IMR-90 (cell line): ENCODE measurements around the gene ZMYND10. TPM values are rescaled to one million over a fixed set of nuclear protein-coding genes. Genes with fewer than 3 reads are reported as not detected.
A peak's percentile ranks its signal among the peaks of the same experiment; 100 is the strongest.

Source experiments
- ATAC-seq: fragments of 200-7000 bp; cut with Tn5 transposase; 2 replicates; pipeline ENCODE4 v1.9.1; 2020; ENCODE audit warnings: low read depth, mild to moderate bottlenecking, moderate library complexity
- BruUV-seq: library from RNA; stranded (reverse); fragments of 400-500 nt; replicated peaks from 2 replicates; lab custom pipeline; 2021; lab: Mats Ljungman, UMichigan
- CTCF ChIA-PET: fragments of 300-600 bp; formaldehyde crosslinking; extraction: SDS; loops from one replicate; lab custom pipeline; 2021; ENCODE audit warnings: antibody characterized with exemption; lab: Yijun Ruan, JAX
- POLR2A ChIA-PET: fragments of 300-600 bp; sonication (Branson Sonifier 250); formaldehyde crosslinking; loops from one replicate; lab custom pipeline; 2022; ENCODE audit warnings: antibody characterized with exemption; ENCODE audit not compliant: unreplicated experiment; lab: Charles Lee
- DNase-seq: peaks from one replicate; pipeline ENCODE4 v3.0.0; 2013
- H2AFZ ChIP-seq: replicated peaks from 2 replicates; pipeline ENCODE3; 2013; ENCODE audit warnings: low read length, mild to moderate bottlenecking; ENCODE audit not compliant: poor library complexity
- H2AK5ac ChIP-seq: 2 replicates; pipeline ENCODE4 v1.6.1; 2013; ENCODE audit warnings: low read depth, low read length, inconsistent platforms
- H2AK9ac ChIP-seq: replicated peaks from 2 replicates; pipeline ENCODE3; 2013; ENCODE audit warnings: mild to moderate bottlenecking, low read depth, low read length, moderate library complexity; ENCODE audit not compliant: poor library complexity
- H2BK120ac ChIP-seq: 2 replicates; pipeline ENCODE4 v1.6.1; 2013; ENCODE audit warnings: low read depth, low read length, inconsistent platforms
- H2BK15ac ChIP-seq: 3 replicates; pipeline ENCODE4 v1.6.1; 2013; ENCODE audit warnings: low read depth, low read length, inconsistent platforms
- H2BK20ac ChIP-seq: 2 replicates; pipeline ENCODE4 v1.6.1; 2013; ENCODE audit warnings: low read depth, mild to moderate bottlenecking, inconsistent platforms, low read length, moderate library complexity
- H2BK5ac ChIP-seq: 2 replicates; pipeline ENCODE4 v1.6.1; 2013; ENCODE audit warnings: mild to moderate bottlenecking, low read depth, low read length, inconsistent platforms; ENCODE audit not compliant: poor library complexity, severe bottlenecking
- H3K14ac ChIP-seq: replicated peaks from 2 replicates; pipeline ENCODE4 v1.6.1; 2013; ENCODE audit warnings: low read depth, low read length, inconsistent platforms
- H3K18ac ChIP-seq: 2 replicates; pipeline ENCODE4 v1.6.1; 2013; ENCODE audit warnings: low read depth, low read length, control low read depth
- H3K23ac ChIP-seq: 2 replicates; pipeline ENCODE4 v1.6.1; 2013; ENCODE audit warnings: low read depth, low read length, inconsistent platforms
- H3K27ac ChIP-seq: 2 replicates; pipeline ENCODE4 v1.5.1; 2013; ENCODE audit warnings: mild to moderate bottlenecking, control low read depth, low read length; ENCODE audit not compliant: insufficient read depth
- H3K27me3 ChIP-seq: 2 replicates; pipeline ENCODE4 v1.6.1; 2013; ENCODE audit warnings: low read length; ENCODE audit not compliant: control insufficient read depth, insufficient read depth
- H3K36me3 ChIP-seq: 2 replicates; pipeline ENCODE4 v1.6.1; 2013; ENCODE audit warnings: low read length, mixed read lengths; ENCODE audit not compliant: control insufficient read depth, insufficient read depth
- H3K4ac ChIP-seq: 2 replicates; pipeline ENCODE4 v1.6.1; 2013; ENCODE audit warnings: low read depth, low read length, inconsistent platforms
- H3K4me1 ChIP-seq: 2 replicates; pipeline ENCODE4 v1.6.1; 2013; ENCODE audit warnings: low read length, mixed read lengths; ENCODE audit not compliant: control insufficient read depth, insufficient read depth
- H3K4me2 ChIP-seq: 2 replicates; pipeline ENCODE4 v1.6.1; 2013; ENCODE audit warnings: low read depth, mild to moderate bottlenecking, control low read depth, low read length, moderate library complexity
- H3K4me3 ChIP-seq: 2 replicates; pipeline ENCODE4 v1.5.1; 2013; ENCODE audit warnings: low read depth, mild to moderate bottlenecking, control low read depth, low read length, moderate library complexity; ENCODE audit not compliant: insufficient read depth
- H3K56ac ChIP-seq: 2 replicates; pipeline ENCODE4 v1.6.1; 2013; ENCODE audit warnings: low read length, inconsistent platforms; ENCODE audit not compliant: insufficient read depth; ENCODE audit errors: extremely low read depth
- H3K79me1 ChIP-seq, 2 experiments: 2 replicates each; pipeline ENCODE4 v1.6.1; 2013; ENCODE audit warnings: low read length in 2 of 2, inconsistent platforms in 1 of 2, low read depth in 1 of 2
- H3K9ac ChIP-seq: 2 replicates; pipeline ENCODE4 v1.6.1; 2013; ENCODE audit warnings: low read depth, low read length, control low read depth
- H3K9me1 ChIP-seq: 2 replicates; pipeline ENCODE4 v1.6.1; 2013; ENCODE audit warnings: low read length, inconsistent platforms; ENCODE audit not compliant: insufficient read depth
- H3K9me3 ChIP-seq: 2 replicates; pipeline ENCODE4 v1.6.1; 2013; ENCODE audit warnings: low read length; ENCODE audit not compliant: control insufficient read depth, insufficient read depth
- H4K20me1 ChIP-seq: 2 replicates; pipeline ENCODE4 v1.6.1; 2013; ENCODE audit warnings: low read length, inconsistent platforms; ENCODE audit not compliant: insufficient read depth
- H4K5ac ChIP-seq: 2 replicates; pipeline ENCODE4 v1.6.1; 2013; ENCODE audit warnings: mild to moderate bottlenecking, low read depth, low read length, control low read depth
- H4K8ac ChIP-seq, 2 experiments: 2 replicates each; pipeline ENCODE4 v1.6.1; 2013; ENCODE audit warnings: low read depth in 2 of 2, low read length in 2 of 2, control low read depth in 1 of 2, inconsistent platforms in 1 of 2
- H4K91ac ChIP-seq: 2 replicates; pipeline ENCODE4 v1.6.1; 2013; ENCODE audit warnings: low read depth, low read length, inconsistent platforms; ENCODE audit not compliant: insufficient read depth
- CEBPB ChIP-seq: IDR thresholded peaks from 2 replicates; pipeline ENCODE4 v1.6.1; 2012; ENCODE audit warnings: low read depth, low read length, improper control_type of control experiment
- MAFK ChIP-seq: IDR thresholded peaks from 2 replicates; pipeline ENCODE4 v1.6.1; 2012; ENCODE audit warnings: low read depth, low read length, improper control_type of control experiment
- RAD21 ChIP-seq: IDR thresholded peaks from 2 replicates; pipeline ENCODE4 v1.6.1; 2012; ENCODE audit warnings: low read length, improper control_type of control experiment
- SMC3 ChIP-seq: fragments of 150-350 bp; IDR thresholded peaks from 2 replicates; pipeline ENCODE4 v1.6.1; 2016; ENCODE audit warnings: low read depth, mild to moderate bottlenecking, antibody characterized with exemption, low read length, moderate library complexity
- WGBS, 2 experiments: methylation state at CpG; one replicate each; pipeline versions ENCODE4 v1.1.5 to v1.1.7; 2013; ENCODE audit warnings: missing lambda C conversion rate in 2 of 2; ENCODE audit not compliant: insufficient read length in 1 of 2; ENCODE audit errors: extremely low coverage in 2 of 2; 5-methylcytosine and 5-hydroxymethylcytosine counted together
- dilution Hi-C: fragments of 300-500 bp; cut with HindIII; formaldehyde crosslinking; loops from one replicate; pipeline ENCODE4 v1.14.3; 2018; ENCODE audit warnings: low sequenced_read_pairs; ENCODE audit not compliant: unreplicated experiment
- in situ Hi-C: fragments of 300-500 bp; cut with MboI; formaldehyde crosslinking; loops from 3 replicates; pipeline ENCODE4 v1.14.3; 2019; ENCODE audit warnings: low sequenced_read_pairs, inconsistent platforms, mixed read lengths
- intact Hi-C: fragments of 100-400 bp; cut with micrococcal nuclease; formaldehyde crosslinking; loops from 2 replicates; pipeline ENCODE4 v1.10.0; 2022
- polyA plus RNA-seq, 3 experiments: library from polyadenylated mRNA; depleted of rRNA; stranded (reverse); fragments of >200 nt; gene quantifications; 2 replicates each; pipeline ENCODE4 v1.2.3, GENCODE V29; 2012; ENCODE audit warnings: low replicate concordance in 1 of 3
- total RNA-seq: library from RNA; depleted of rRNA; stranded (reverse); fragments of >200 nt; gene quantifications from 2 replicates; pipeline ENCODE4 v1.2.3, GENCODE V29; 2012
- TF ChIP-seq, protein P1 (sequence below): conservative IDR thresholded peaks from 2 replicates; pipeline ENCODE4 v1.5.1; 2012; ENCODE audit warnings: mild to moderate bottlenecking, low read depth, low read length, improper control_type of control experiment

ZMYND10 gene
- total and polyA plus RNA-seq, 2 of the 4 experiments (the other 2 are of a cell fraction) = 1.1 to 1.4 TPM

DNA sequence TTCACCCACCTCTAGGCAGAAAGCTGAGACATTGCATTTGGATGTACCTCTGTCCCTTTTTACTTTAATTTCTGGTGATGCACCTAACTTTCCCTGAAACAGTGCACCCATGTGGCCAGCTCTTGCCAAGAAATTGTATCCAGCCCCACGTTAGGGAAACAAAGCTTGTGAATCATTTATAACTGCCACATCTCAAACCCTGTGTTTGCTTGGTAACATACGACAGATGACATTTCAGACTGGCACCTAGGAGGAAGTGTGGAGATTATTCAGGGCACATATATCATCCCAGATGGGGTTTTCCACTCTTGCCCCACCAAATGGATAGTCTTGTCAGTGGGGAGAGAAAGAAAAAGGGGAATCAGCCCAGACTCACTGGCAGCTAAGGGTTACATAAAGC, 7.2 kb upstream of the ZMYND10 start:
- Histone ChIP-seq H3K4me2 (no peak overlapping the region), H3K23ac (no peak overlapping the region), H2AK9ac (no peak overlapping the region), H3K56ac (no peak overlapping the region), H3K27me3 (no peaks in the 10 kb centered on the region), H3K36me3 (peaks cover 46% of the 10 kb centered on the region), H3K4me3 (no peak overlapping the region), H3K9me3 (no peaks in the 10 kb centered on the region), H4K91ac (no peak overlapping the region), H3K4me1 (peaks cover 29% of the 10 kb centered on the region), H2AK5ac (no peak overlapping the region), H2BK5ac (no peak overlapping the region), H3K9me1 (peaks cover 13% of the 10 kb centered on the region; the same call in 1 of the 2 replicates), H3K18ac (no peak overlapping the region), H3K79me1 (peaks cover 23 to 68% of the 10 kb centered on the region in 2 experiments), H3K4ac (no peak overlapping the region), H4K20me1 (peaks cover 41% of the 10 kb centered on the region), H3K9ac (no peak overlapping the region), H2BK15ac (no peak overlapping the region), H2AFZ (no peak overlapping the region), H2BK20ac (no peak overlapping the region), H4K8ac (no peak overlapping the region), H3K27ac (no peak overlapping the region), H2BK120ac (no peak overlapping the region), H4K5ac (no peak overlapping the region), H3K14ac (no peak overlapping the region)
- intact Hi-C loops (no loop called here), in situ Hi-C loops (no loop called here), dilution Hi-C loops (no loop called here)
- CTCF ChIA-PET = interaction anchor here (0.8 kb wide), 1 partner anchor 9 kb away, joined by 3 read pairs; no protein-coding TSS in a partner anchor
- ATAC-seq (no peak), DNase-seq (peak; percentile 29)
- POLR2A ChIA-PET = interaction anchor here (0.6 to 1.0 kb wide), 2 partner anchors 16 to 88 kb away, joined by 3 read pairs; no protein-coding TSS in a partner anchor
- TF ChIP-seq CEBPB (peak; percentile 50), RAD21 (peak; percentile 16; the same call in 1 of the 2 replicates), SMC3 (peak; percentile 4; the same call in 1 of the 2 replicates), MAFK (no peak)
- TF ChIP-seq, protein P1, sequence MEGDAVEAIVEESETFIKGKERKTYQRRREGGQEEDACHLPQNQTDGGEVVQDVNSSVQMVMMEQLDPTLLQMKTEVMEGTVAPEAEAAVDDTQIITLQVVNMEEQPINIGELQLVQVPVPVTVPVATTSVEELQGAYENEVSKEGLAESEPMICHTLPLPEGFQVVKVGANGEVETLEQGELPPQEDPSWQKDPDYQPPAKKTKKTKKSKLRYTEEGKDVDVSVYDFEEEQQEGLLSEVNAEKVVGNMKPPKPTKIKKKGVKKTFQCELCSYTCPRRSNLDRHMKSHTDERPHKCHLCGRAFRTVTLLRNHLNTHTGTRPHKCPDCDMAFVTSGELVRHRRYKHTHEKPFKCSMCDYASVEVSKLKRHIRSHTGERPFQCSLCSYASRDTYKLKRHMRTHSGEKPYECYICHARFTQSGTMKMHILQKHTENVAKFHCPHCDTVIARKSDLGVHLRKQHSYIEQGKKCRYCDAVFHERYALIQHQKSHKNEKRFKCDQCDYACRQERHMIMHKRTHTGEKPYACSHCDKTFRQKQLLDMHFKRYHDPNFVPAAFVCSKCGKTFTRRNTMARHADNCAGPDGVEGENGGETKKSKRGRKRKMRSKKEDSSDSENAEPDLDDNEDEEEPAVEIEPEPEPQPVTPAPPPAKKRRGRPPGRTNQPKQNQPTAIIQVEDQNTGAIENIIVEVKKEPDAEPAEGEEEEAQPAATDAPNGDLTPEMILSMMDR = peak; percentile 31; the same call in 1 of the 2 replicates
- BruUV-seq = no TSS peak
- WGBS, 2 experiments = no CpG with 5 or more reads among the region's 2 CpGs
